Upper lobe of left lung (tissue), 4 donors: ENCODE results near the gene PUS1.

Experiments used
- EP300 ChIP-seq, 4 donors: sonication (generic); formaldehyde crosslinking; IDR thresholded peaks; one replicate each; pipeline ENCODE4 v1.5.1; 2017; ENCODE audit warnings: antibody characterized with exemption in 4 of 4, control low read depth in 2 of 4
- POLR2A ChIP-seq, 4 donors: fragments of 450-650 bp; IDR thresholded peaks; one replicate each; pipeline ENCODE4 v1.5.1; 2016 to 2017; ENCODE audit warnings: antibody characterized with exemption in 4 of 4, mild to moderate bottlenecking in 2 of 4
- POLR2AphosphoS5 ChIP-seq, 2 donors: sonication (generic); formaldehyde crosslinking; IDR thresholded peaks; one replicate each; pipeline ENCODE4 v1.5.1; 2017; ENCODE audit warnings: antibody characterized with exemption in 2 of 2
- TF ChIP-seq, protein P1 (sequence below), 6 experiments: fragments of 450-650 bp in 4 of 6; fragments of 200-600 bp in 2 of 6; sonication (generic) in 2 of 6; IDR thresholded peaks; one replicate each; pipeline ENCODE4 v1.5.1; 2016 to 2019; ENCODE audit warnings: antibody characterized with exemption in 6 of 6

- TF ChIP-seq, protein P1, sequence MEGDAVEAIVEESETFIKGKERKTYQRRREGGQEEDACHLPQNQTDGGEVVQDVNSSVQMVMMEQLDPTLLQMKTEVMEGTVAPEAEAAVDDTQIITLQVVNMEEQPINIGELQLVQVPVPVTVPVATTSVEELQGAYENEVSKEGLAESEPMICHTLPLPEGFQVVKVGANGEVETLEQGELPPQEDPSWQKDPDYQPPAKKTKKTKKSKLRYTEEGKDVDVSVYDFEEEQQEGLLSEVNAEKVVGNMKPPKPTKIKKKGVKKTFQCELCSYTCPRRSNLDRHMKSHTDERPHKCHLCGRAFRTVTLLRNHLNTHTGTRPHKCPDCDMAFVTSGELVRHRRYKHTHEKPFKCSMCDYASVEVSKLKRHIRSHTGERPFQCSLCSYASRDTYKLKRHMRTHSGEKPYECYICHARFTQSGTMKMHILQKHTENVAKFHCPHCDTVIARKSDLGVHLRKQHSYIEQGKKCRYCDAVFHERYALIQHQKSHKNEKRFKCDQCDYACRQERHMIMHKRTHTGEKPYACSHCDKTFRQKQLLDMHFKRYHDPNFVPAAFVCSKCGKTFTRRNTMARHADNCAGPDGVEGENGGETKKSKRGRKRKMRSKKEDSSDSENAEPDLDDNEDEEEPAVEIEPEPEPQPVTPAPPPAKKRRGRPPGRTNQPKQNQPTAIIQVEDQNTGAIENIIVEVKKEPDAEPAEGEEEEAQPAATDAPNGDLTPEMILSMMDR (IDR thresholded peaks at IDR 0.05), result no peak
- TF ChIP-seq EP300 (IDR thresholded peaks at IDR 0.05), result no peak
- TF ChIP-seq POLR2A (IDR thresholded peaks at IDR 0.05), result no peak
- TF ChIP-seq POLR2AphosphoS5 (IDR thresholded peaks at IDR 0.05), result no peak
Measured at GRCh38 chr12:131939007-131939406, 9.9 kb downstream of the PUS1 start.
